WI38 (cell line): Measurements from ENCODE around the gene ANKRD22.

ENCODE experiments used
- H3K4me3 ChIP-seq: 2 replicates; pipeline ENCODE4 v1.5.1; 2011; ENCODE audit warnings: low read depth, mild to moderate bottlenecking, control low read depth, low read length
- CTCF ChIP-seq: IDR thresholded peaks from 2 replicates; pipeline ENCODE4 v1.5.1; 2012; ENCODE audit warnings: low read depth, mild to moderate bottlenecking, control low read depth, low read length

The ANKRD22 gene

GRCh38 chr10:88851706-88852105, at the start of gene ANKRD22:
Gene ANKRD22, minus strand, starts transcription at chr10:88851844. Its CDS starts 237 bp downstream, at chr10:88851607.
- no peak within 1 kb of the TSS for H3K4me3 ChIP-seq
- no peak for TF ChIP-seq CTCF

DNA sequence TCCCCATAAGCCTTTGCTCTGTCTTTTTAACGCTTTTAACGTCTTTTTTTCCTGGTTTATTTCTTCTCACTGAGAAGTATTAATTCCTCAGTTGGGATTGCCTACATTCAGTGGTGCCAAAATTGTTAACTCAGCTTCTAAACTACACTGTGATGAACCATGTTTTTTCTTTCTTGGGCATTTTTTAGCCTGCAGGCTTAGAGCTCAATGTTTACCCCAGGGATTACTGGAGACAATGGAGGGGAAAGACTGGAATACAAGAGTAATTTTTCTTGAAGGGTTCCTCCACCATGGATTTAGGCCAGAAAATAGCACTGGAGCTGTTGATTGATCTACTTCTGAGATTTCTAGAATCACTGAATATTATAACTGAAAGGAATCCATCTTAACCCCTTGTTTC, 48.2 kb upstream of the ANKRD22 start:
- no peak for TF ChIP-seq CTCF
- H3K4me3 ChIP-seq: no peak overlapping the region

DNA sequence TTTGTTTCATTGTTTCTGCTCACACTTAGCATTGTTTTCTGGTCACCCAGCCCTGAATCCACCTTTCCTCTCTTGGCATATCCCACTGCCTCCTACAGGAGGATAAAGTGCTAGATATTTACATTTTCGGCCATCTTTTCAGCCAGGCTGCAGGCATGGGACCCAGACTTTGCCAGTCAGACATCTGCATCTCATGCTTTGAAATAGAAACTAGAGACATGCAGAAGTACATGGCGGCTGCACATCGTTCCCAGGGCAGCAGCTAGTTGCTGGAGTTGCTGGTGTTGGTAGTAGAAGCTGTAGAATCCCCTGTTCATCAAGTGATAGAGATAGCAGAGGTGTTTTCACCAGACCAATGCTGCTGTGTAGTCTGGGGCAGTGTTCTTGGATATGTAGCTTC, 47.1 kb upstream of the ANKRD22 start:
- H3K4me3 ChIP-seq: no peak overlapping the region
- no peak for TF ChIP-seq CTCF

DNA sequence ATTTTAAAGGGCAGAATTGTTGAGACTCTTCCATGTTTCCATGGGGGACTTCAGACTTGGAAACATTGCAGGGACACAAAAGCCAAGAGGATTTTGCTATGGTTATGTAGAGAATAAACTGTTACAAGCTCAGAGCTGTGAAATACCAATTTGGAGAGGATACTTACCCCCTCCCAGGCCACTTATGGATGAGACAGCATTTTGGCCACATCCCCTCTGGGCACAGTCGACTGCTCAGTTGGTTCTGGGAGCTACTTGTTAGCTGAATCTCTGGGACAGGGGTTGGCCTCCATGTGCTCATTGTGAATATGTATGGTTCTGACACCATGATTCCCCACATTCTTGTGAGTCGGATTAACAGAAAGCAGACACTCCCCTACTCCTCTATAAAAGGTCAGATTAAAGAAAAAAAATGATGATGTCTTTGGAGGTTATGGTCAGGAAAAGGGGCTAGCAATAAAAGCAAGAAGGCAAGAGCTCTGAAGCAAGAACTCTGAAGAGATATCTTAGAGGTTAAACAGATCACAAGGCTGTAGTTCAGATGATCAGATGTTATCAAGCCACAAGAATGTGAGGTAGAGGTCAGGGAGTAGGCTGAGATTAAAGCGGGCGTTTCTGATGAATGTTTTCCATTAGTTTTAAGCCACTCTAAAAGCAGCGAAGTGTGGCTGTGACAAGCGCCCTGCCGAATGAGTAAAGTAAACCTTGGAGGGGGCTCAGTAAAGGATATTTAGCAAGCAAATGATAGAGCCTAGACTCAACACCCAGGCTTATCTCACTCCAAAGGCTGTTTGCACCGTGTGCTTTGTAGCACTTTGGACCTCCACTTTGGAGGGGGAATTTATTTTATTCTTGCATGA, 45.6 kb upstream of the ANKRD22 start:
- no peak for TF ChIP-seq CTCF
- H3K4me3 ChIP-seq: no peak overlapping the region

- no peak for TF ChIP-seq CTCF
- no peak overlapping the region for H3K4me3 ChIP-seq
Observed at GRCh38 chr10:88896372-88896993, 44.8 kb upstream of the ANKRD22 start.

- no peak overlapping the region for H3K4me3 ChIP-seq
- TF ChIP-seq CTCF: no peak
Observed at GRCh38 chr10:88895250-88895649, 43.6 kb upstream of the ANKRD22 start.

DNA sequence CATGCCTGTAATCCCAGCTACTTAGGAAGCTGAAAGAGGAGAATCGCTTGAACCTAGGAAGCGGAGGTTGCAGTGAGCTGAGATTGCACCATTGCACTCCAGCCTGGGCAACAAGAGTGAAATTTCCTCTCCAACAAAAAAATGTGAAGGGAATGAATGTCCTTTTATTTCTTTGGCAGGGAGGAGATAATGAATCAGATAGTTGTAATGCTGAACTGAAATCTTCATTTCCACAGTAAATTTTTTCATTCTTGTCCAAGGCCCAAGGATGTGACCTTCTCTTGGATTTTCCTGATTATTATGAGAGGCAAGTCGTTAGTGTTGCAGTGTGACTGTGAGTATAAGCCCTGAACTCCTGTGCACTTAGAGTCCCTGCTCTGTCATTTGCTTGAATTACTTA, 42.0 kb upstream of the ANKRD22 start:
- no peak for TF ChIP-seq CTCF
- no peak overlapping the region for H3K4me3 ChIP-seq
